Panc1 (cell line): Measurements from ENCODE around the gene IGSF3. TPM values are rescaled to one million over a fixed set of nuclear protein-coding genes. Genes with fewer than 3 reads are reported as not detected.
A peak's percentile ranks its signal among the peaks of the same experiment; 100 is the strongest.

ENCODE experiments used
- ATAC-seq: fragments of 200-7000 bp; cut with Tn5 transposase; 2 replicates; pipeline ENCODE4 v1.9.1; 2020; ENCODE audit warnings: mild to moderate bottlenecking, moderate library complexity
- BruUV-seq: library from RNA; stranded (reverse); fragments of 400-500 nt; replicated peaks from 2 replicates; lab custom pipeline; 2021; lab: Mats Ljungman, UMichigan
- CTCF ChIA-PET: fragments of 300-600 bp; sonication (Branson Sonifier 250); formaldehyde crosslinking; loops from one replicate; lab custom pipeline; 2022; ENCODE audit warnings: antibody characterized with exemption; lab: Charles Lee
- POLR2A ChIA-PET: fragments of 300-600 bp; sonication (Branson Sonifier 250); formaldehyde crosslinking; loops from one replicate; lab custom pipeline; 2022; ENCODE audit warnings: antibody characterized with exemption; lab: Charles Lee
- DNase-seq: peaks from one replicate; pipeline ENCODE4 v3.0.0-alpha.2; 2010; ENCODE audit warnings: low read depth, low spot score
- H3K27ac ChIP-seq: 2 replicates; pipeline ENCODE4 v1.5.1; 2011; ENCODE audit warnings: mild to moderate bottlenecking, low read length, inconsistent platforms
- H3K27me3 ChIP-seq: fragments of 200-500 bp; sonication (Bioruptor generic); 2 replicates; pipeline ENCODE4 v1.6.0; 2014; ENCODE audit warnings: low read length, inconsistent platforms; ENCODE audit not compliant: control insufficient read depth, insufficient read depth
- H3K36me3 ChIP-seq: fragments of 200-500 bp; sonication (Bioruptor generic); 2 replicates; pipeline ENCODE4 v1.5.1; 2014; ENCODE audit warnings: inconsistent platforms, mild to moderate bottlenecking, low read length, moderate library complexity; ENCODE audit not compliant: control insufficient read depth, insufficient read depth
- H3K4me1 ChIP-seq: 2 replicates; pipeline ENCODE4 v1.5.1; 2011; ENCODE audit warnings: inconsistent platforms, mild to moderate bottlenecking, low read length, moderate library complexity; ENCODE audit not compliant: control insufficient read depth, insufficient read depth
- H3K4me3 ChIP-seq, 2 experiments: 2 replicates each; pipeline ENCODE4 v1.5.1; 2011 to 2012; ENCODE audit warnings: low read depth in 2 of 2, low read length in 2 of 2, mild to moderate bottlenecking in 2 of 2, inconsistent platforms in 1 of 2, moderate library complexity in 1 of 2
- H3K9me3 ChIP-seq: fragments of 200-500 bp; sonication (Bioruptor generic); 2 replicates; pipeline ENCODE4 v1.5.1; 2014; ENCODE audit warnings: low read depth, mild to moderate bottlenecking, inconsistent platforms, low read length, moderate library complexity; ENCODE audit not compliant: control insufficient read depth, insufficient read depth
- POLR2AphosphoS5 ChIP-seq: IDR thresholded peaks from 2 replicates; pipeline ENCODE4 v1.6.1; 2012; ENCODE audit warnings: mild to moderate bottlenecking, low read depth, low read length, moderate library complexity
- SIN3A ChIP-seq: IDR thresholded peaks from 2 replicates; pipeline ENCODE4 v1.6.1; 2012; ENCODE audit warnings: low read depth, mild to moderate bottlenecking, low read length, moderate library complexity, borderline replicate concordance; ENCODE audit not compliant: insufficient read depth
- TCF7L2 ChIP-seq: IDR thresholded peaks from 2 replicates; pipeline ENCODE4 v1.6.1; 2011; ENCODE audit warnings: mild to moderate bottlenecking, low read depth, low read length, inconsistent platforms
- in situ Hi-C: cut with HindIII; loops from 2 replicates; pipeline ENCODE4 v1.10.0; 2016; ENCODE audit warnings: low sequenced_read_pairs, low pct_unique_long_range_greater_than_20kb
- intact Hi-C: fragments of 100-400 bp; cut with micrococcal nuclease; formaldehyde crosslinking; loops from one replicate; pipeline ENCODE4 v1.10.0; 2022; ENCODE audit not compliant: unreplicated experiment
- total RNA-seq: library from RNA; stranded (reverse); gene quantifications from one replicate; pipeline ENCODE4 v1.2.1, GENCODE V29; 2021; ENCODE audit not compliant: unreplicated experiment
- TF ChIP-seq, protein P1 (sequence below): fragments of 450-650 bp; IDR thresholded peaks from 2 replicates; pipeline ENCODE4 v1.5.1; 2017; ENCODE audit warnings: mild to moderate bottlenecking
- TF ChIP-seq, protein P2 (sequence below), 2 experiments: IDR thresholded peaks; 2 replicates each; pipeline ENCODE4 v1.6.1; 2011 to 2012; ENCODE audit warnings: low read depth in 2 of 2, control low read depth in 1 of 2, low read length in 1 of 2, mild to moderate bottlenecking in 1 of 2, moderate library complexity in 1 of 2; ENCODE audit not compliant: insufficient read depth in 1 of 2

Gene IGSF3
- total RNA-seq, 1 experiment from 2014 or later: 9.3 TPM

DNA sequence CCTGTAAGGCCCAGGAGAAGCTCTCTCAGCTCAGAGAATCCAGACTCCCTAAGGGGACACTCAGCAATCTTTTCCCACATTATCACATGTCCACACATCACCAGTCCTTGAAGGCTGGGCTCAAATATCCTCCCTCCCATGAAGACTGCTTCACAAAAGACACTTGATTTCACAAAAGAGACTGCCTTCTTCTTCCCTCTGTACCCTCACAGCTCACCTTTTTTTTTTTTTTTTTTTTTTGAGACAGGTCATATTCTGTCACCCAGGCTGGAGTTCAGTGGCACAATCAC, 98.2 kb downstream of the IGSF3 start:
- TF ChIP-seq, protein P1, sequence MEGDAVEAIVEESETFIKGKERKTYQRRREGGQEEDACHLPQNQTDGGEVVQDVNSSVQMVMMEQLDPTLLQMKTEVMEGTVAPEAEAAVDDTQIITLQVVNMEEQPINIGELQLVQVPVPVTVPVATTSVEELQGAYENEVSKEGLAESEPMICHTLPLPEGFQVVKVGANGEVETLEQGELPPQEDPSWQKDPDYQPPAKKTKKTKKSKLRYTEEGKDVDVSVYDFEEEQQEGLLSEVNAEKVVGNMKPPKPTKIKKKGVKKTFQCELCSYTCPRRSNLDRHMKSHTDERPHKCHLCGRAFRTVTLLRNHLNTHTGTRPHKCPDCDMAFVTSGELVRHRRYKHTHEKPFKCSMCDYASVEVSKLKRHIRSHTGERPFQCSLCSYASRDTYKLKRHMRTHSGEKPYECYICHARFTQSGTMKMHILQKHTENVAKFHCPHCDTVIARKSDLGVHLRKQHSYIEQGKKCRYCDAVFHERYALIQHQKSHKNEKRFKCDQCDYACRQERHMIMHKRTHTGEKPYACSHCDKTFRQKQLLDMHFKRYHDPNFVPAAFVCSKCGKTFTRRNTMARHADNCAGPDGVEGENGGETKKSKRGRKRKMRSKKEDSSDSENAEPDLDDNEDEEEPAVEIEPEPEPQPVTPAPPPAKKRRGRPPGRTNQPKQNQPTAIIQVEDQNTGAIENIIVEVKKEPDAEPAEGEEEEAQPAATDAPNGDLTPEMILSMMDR: no peak
- no peak for TF ChIP-seq TCF7L2
- no peak for TF ChIP-seq SIN3A
- TF ChIP-seq, protein P2, sequence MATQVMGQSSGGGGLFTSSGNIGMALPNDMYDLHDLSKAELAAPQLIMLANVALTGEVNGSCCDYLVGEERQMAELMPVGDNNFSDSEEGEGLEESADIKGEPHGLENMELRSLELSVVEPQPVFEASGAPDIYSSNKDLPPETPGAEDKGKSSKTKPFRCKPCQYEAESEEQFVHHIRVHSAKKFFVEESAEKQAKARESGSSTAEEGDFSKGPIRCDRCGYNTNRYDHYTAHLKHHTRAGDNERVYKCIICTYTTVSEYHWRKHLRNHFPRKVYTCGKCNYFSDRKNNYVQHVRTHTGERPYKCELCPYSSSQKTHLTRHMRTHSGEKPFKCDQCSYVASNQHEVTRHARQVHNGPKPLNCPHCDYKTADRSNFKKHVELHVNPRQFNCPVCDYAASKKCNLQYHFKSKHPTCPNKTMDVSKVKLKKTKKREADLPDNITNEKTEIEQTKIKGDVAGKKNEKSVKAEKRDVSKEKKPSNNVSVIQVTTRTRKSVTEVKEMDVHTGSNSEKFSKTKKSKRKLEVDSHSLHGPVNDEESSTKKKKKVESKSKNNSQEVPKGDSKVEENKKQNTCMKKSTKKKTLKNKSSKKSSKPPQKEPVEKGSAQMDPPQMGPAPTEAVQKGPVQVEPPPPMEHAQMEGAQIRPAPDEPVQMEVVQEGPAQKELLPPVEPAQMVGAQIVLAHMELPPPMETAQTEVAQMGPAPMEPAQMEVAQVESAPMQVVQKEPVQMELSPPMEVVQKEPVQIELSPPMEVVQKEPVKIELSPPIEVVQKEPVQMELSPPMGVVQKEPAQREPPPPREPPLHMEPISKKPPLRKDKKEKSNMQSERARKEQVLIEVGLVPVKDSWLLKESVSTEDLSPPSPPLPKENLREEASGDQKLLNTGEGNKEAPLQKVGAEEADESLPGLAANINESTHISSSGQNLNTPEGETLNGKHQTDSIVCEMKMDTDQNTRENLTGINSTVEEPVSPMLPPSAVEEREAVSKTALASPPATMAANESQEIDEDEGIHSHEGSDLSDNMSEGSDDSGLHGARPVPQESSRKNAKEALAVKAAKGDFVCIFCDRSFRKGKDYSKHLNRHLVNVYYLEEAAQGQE (IDR thresholded peaks at IDR 0.05; ENCODE audit: insufficient read depth in 1 of 2, low read depth in 2 of 2, low read length in 1 of 2): no peak
- TF ChIP-seq POLR2AphosphoS5: no peak
- ChIA-PET POLR2A (no interaction called here), CTCF (interaction anchor here (0.6 kb wide), 2 partner anchors 27 to 39 kb away, joined by 6 read pairs; no protein-coding TSS in a partner anchor)
- Histone ChIP-seq H3K4me3 (no peak overlapping the region), H3K27me3 (no peaks in the 10 kb centered on the region), H3K4me1 (no peaks in the 10 kb centered on the region), H3K36me3 (no peaks in the 10 kb centered on the region), H3K27ac (no peak overlapping the region), H3K9me3 (no peaks in the 10 kb centered on the region)
- in situ Hi-C loops: no loop called here
- BruUV-seq: no TSS peak
- DNase-seq: no peak
- no peak for ATAC-seq
- intact Hi-C loops: no loop called here

DNA sequence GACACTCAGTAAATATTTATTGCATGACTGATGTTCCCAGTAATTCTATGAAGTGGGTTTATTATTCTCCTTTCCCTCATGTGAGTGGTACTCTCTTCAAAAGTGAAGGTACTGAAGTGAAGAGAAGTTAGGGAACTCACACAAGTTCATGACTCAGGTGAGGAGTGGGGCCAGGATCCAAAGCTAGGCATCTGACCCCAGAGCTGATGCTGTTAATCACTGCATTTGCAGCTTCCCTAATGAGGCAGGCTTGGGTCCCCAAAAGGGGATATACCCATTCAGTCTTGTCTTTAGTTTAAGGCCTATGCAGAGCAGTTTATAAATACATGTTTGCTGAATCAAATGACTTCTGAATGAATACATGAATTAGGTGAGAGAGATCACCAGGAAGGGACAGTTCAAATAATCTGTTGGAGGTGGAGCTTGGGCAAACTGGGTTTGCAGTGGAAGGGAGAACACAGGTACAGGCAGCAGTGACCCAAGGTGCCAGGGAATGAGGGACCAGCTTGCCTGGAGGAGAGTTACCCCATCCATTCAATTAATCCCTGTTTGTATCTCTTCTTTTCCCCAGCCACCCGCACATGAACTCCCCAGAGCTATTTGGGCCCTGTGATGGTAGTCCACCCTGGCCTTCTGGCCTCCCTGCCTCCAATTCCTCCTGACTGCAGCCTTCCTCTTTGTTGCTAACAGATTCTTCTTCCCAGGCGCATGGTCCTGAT, 98.7 kb downstream of the IGSF3 start:
- Histone ChIP-seq H3K4me3 (no peak overlapping the region), H3K4me1 (no peaks in the 10 kb centered on the region), H3K27me3 (no peaks in the 10 kb centered on the region), H3K27ac (no peak overlapping the region), H3K9me3 (no peaks in the 10 kb centered on the region), H3K36me3 (no peaks in the 10 kb centered on the region)
- ATAC-seq (no peak), DNase-seq (no peak)
- TF ChIP-seq SIN3A: no peak
- TF ChIP-seq, protein P1: no peak
- TF ChIP-seq, protein P2 (IDR thresholded peaks at IDR 0.05; ENCODE audit: insufficient read depth in 1 of 2, low read depth in 2 of 2, low read length in 1 of 2): no peak
- TF ChIP-seq TCF7L2: no peak
- TF ChIP-seq POLR2AphosphoS5: no peak
- BruUV-seq: TSS peak; percentile 57
- POLR2A ChIA-PET: no interaction called here
- in situ Hi-C loops (no loop called here), intact Hi-C loops (no loop called here)
- CTCF ChIA-PET: interaction anchor here (0.6 kb wide), 2 partner anchors 28 to 39 kb away, joined by 6 read pairs; no protein-coding TSS in a partner anchor
